H1 (cell line): ENCODE measurements around the gene NRXN2.
A peak's percentile ranks its signal among the peaks of the same experiment; 100 is the strongest.

Source experiments
- TCF12 ChIP-seq: IDR thresholded peaks from 2 replicates; pipeline ENCODE4 v1.6.1; 2011; ENCODE audit warnings: low read depth, mild to moderate bottlenecking, low read length
- TF ChIP-seq, protein P1 (sequence below): IDR thresholded peaks from 2 replicates; pipeline ENCODE4 v1.6.1; 2012; ENCODE audit warnings: inconsistent platforms
- TF ChIP-seq, protein P2 (sequence below), 3 experiments: IDR thresholded peaks; 1 replicate in 2 of 3; 2 replicates in 1 of 3; pipeline versions ENCODE4 v1.5.1 to v1.6.1; 2011; ENCODE audit warnings: low read length in 3 of 3, mild to moderate bottlenecking in 3 of 3, inconsistent platforms in 2 of 3, low read depth in 1 of 3, moderate library complexity in 1 of 3; ENCODE audit not compliant: insufficient read depth in 1 of 3; ENCODE audit errors: control extremely low read depth in 1 of 3

DNA sequence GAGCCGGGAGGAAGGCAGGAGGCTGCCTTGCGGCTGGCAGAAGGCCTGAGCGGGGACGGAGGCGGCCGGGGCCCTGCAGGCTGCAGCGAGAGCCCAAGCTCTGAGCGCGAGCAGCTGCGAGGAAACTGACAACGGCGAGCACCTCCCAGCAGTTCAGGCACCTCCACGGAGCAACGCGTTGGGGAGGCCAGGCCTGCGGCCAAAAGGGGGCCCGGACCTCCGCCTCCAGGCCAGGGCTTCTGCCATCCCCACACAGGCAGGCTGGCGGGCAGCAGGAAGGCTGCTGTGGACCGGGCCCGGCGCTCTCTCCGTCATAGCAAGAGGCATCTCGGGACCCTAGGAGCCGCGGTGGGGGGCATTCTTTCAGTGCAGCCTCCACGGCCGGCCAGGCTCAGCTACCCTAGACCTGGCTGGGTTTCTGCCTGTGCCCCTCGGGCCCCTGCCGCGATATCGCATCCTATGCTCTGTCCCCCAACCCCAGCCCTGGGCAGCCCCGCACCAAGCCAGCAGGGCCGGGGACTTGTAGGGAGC, 154.9 kb downstream of the NRXN2 start:
- TF ChIP-seq, protein P1, sequence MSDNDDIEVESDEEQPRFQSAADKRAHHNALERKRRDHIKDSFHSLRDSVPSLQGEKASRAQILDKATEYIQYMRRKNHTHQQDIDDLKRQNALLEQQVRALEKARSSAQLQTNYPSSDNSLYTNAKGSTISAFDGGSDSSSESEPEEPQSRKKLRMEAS, result peak; percentile 3; the same call in 1 of the 2 replicates
- TF ChIP-seq, protein P2, sequence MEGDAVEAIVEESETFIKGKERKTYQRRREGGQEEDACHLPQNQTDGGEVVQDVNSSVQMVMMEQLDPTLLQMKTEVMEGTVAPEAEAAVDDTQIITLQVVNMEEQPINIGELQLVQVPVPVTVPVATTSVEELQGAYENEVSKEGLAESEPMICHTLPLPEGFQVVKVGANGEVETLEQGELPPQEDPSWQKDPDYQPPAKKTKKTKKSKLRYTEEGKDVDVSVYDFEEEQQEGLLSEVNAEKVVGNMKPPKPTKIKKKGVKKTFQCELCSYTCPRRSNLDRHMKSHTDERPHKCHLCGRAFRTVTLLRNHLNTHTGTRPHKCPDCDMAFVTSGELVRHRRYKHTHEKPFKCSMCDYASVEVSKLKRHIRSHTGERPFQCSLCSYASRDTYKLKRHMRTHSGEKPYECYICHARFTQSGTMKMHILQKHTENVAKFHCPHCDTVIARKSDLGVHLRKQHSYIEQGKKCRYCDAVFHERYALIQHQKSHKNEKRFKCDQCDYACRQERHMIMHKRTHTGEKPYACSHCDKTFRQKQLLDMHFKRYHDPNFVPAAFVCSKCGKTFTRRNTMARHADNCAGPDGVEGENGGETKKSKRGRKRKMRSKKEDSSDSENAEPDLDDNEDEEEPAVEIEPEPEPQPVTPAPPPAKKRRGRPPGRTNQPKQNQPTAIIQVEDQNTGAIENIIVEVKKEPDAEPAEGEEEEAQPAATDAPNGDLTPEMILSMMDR (IDR thresholded peaks at IDR 0.05; ENCODE audit: control extremely low read depth in 1 of 3, insufficient read depth in 1 of 3, low read depth in 1 of 3, low read length in 3 of 3), result no peak
- no peak for TF ChIP-seq TCF12
